ENCODE results near the gene COL21A1.

Gene COL21A1

DNA sequence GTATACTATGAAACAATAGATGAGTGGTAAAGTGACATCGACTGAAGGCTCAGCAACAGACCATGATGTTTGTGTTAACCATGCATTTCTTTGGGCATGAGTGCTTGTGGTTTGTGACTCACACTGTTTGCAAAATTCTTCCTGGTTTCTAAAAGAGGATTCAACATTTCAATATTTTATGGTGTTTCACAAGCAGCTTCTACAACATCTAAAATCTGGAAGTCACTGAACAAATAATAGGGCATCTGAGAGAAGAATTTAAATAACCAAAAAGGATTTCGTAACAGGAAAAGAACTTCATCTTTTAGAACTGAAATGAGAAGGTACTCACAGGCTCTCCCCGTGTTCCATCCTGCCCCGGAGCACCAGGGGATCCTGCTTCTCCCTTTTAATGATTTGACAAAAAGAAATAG, 146.2 kb downstream of the COL21A1 start:
- DNase-seq, result no peak

DNA sequence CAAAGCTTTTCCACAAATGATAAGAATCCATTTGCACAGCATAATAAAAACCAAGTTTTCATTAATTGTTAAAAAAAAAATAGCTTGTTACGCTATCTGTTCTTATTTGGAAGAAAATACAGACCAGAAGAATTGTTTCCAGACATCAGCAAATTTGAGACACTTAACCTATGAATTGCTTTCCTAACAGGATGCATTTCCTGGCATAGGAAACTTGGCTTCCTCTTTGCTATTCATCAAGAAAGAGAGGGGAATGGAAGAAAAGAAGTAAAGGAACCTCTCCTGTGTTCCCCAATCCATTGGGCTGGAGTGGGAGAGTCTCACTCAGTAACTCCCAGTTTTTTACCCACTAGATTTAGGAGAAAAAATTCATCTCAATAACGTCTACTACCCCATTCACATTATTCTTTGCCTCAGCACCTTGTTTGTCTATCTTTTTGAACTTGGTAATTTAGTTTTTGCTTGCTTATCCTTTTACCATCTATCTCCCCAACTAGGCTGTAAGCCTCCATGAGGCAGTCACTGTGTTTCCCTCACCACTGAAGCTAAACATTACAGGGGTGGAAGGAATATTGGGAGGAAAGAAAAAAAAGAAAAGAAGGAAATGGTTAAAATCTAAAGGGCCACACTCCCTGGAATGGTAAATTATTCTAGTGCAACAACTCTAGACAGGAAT, 150.3 kb downstream of the COL21A1 start:
- DNase-seq, result no peak

DNA sequence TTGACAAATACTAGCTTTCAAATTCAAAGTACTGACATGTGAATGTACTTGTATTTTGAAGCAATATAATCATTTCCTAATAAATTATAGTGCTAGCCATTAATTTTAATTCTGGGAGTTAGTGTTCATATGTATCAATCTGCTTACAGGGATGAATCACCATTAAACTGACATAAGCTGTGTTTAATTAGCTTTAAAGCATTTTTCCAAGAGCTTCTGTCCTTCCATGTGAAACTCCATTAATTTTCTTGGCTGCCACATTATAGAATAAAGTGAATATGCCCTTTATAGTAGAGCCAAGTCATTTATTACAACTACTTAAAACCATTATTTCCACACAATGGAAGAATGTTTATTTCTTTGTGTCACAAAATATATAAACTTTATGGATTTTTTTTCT, 150.8 kb downstream of the COL21A1 start:
- no peak for DNase-seq

- no peak for DNase-seq
Measured at GRCh38 chr6:56093776-56094175, 153.6 kb downstream of the COL21A1 start.

DNA sequence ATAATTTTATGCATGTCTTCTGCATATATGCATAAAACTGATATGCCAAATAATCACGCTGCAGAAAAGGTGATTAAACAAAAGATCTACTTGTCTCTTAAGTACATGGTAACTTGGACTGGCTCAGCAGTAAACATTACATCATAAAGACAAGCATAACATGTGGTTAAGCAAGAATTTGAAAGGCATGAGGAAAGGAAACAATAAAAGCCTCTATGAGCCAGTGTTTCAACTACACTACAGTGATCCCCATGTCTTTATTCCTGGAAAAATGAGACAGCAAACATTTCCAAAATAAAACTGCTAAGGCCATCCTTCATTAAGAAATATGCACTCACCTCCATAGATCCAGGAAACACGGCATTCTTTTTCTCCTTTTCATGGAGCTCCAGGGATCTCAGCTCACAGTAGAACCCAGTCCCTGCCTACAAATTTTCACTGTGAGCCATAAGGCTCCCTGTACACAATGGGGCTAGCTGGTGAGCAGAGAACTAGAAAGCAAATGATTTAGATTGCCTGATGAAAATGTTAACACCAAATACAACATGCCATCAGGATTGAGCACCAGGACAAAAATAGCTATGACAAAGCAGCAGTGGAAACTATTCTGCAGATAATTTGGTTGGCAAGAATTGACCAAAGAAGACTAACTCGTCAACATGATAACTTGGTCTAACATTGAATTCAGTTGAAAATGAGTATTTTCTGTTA, 156.1 kb downstream of the COL21A1 start:
- no peak for DNase-seq

DNA sequence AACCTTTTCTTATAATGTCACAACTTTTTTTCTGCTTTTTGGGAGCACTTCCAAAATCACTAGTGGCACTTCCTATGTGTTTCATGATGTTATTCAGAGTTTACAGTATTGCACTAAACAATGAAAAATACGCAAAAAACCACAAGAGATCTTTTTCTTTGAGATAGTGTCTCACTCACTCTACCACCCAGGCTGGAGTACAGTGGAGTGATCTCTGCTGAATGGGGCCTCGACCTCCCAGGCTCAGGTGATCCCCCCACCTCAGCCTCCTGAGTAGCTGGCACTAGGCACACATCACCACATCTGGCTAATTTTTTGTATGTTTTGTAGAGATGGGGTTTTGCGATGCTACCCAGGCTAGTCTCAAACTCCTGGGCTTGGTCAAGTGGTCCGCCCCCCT, 158.7 kb downstream of the COL21A1 start:
- no peak for DNase-seq

DNA sequence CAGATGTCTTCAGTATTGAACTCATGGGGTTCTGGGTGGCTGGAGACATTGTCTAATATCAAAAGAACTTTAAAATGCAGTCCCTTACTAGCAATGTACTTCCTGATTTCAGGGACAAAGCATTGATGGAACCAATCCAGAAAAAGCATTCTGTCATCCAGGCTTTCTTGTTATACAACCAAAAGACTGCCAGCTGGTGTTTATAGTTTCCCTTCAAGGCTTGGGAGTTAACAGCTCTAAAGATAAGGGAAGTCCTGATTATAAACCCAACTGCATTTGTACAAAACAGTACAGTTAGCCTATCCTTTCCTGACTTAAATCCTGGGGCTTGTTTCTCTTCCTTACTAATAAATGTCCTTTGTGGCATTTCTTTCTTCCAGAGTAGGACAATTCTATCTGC, 160.0 kb downstream of the COL21A1 start:
- no peak for DNase-seq

DNA sequence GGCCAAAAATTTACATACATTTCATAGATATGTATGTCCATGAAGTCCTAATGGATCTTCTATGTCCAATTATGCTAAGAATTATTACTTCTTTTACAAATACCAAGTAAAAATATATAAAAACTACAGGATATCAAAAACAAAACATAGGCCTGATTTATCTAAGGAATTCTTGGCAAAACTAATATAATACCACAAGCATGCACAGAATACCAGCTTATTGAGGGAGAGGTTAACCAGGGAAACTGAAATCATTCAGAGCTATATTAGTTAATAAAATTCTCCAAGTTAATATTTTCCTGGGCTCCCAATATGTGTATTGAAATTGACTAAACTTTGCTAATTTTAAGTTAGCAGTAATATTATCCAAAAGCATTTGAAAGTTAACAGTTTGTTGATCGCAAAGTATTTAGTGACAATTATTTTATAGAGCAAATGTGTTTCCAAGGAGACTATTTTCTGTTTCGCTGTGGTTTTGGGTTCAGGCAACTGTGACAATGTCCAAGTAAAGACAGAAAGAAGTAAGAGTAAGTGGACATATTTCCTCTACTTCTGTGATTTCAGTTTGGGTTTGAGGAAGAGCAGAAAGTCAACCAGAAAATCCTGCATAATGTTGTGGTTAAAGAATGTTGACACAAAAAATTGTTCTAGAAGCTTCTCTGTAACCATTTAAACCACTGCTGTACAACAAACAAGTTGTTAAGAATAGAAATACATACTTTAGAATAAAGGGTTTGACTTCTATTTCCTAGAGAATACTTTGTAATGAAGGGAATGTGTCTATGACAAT, 167.4 kb downstream of the COL21A1 start:
- no peak for DNase-seq

GRCh38 chr6:56076033-56076432, 171.3 kb downstream of the COL21A1 start:
- no peak for DNase-seq

DNA sequence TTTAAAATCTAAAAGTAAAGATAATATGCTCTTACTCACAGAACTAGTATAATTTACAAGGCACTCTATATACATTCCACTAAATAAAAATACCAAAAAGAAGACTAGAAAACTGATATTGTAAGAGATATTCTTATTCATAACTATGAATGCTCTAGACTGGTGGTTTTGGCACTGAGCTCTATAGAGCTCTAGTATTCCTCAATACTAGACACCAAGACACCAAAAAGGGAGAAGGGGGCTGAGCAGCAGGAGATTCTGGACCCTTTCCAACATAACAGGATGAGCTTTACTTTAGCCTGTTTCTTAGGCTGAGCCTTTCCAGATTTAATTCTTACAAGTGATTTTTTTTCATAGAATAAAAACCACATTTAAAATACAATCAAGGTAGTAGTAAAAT, 173.6 kb downstream of the COL21A1 start:
- DNase-seq, result no peak

DNA sequence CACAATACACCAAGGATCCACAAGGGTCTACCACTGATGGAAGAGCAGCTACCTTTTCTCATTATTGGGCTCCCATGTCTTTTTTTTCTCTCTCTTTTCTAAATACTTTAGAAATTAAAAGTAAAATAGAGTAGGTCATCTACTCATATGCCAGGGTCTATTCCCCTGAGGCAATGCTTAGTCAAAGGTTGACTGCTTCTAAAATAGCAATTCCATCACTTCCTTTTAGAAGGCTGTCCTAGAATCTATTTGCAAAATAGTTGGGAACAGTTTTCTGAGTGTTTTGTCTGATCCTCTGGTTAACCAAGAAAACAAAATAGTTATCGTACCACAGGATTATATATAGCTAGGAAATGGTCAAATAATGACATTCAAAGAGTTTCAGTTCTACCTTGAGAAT, 174.1 kb downstream of the COL21A1 start:
- no peak for DNase-seq

- no peak for DNase-seq
Measured at GRCh38 chr6:56072856-56073255, 174.5 kb downstream of the COL21A1 start.

- DNase-seq, result no peak
Measured at GRCh38 chr6:56065408-56065807, 182.0 kb downstream of the COL21A1 start.

GRCh38 chr6:56062836-56063235, 184.5 kb downstream of the COL21A1 start:
- DNase-seq, result no peak

- no peak for DNase-seq
Measured at GRCh38 chr6:56058636-56059035, 188.7 kb downstream of the COL21A1 start.

- no peak for DNase-seq
Measured at GRCh38 chr6:56055081-56055704, 192.2 kb downstream of the COL21A1 start.

GRCh38 chr6:56051202-56051598, 196.2 kb downstream of the COL21A1 start:
- no peak for DNase-seq

DNA sequence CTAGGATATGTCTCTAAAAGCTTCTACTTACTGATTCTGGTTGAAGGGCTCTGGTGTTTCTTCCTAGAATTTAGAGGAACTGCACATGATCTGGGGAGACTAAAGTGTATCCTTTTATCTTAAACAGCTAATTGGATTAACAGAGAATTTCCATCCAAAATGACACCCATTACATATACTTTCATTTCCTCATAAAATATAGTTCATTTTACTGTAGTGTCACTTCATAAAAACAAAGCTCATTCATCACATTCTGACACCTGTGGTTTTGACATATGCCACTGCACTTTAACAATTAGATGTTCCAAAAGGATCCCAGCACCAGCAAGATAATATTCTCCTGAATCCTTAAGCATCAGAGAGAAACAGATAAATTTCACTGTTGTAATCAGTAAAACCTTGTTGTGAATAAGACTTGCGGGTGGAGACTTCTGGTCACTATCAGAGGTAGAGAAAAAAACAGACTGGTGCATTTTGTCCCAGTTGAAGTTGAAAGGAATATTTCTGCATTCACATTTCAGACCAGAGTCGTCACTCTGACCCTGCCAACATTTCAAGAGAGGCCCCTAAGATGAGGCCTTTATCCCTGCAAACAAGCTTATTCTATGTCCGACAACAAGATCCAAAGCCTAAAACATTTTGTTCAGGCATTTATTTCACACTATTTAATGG, 196.7 kb downstream of the COL21A1 start:
- no peak for DNase-seq

GRCh38 chr6:56048601-56049000, 198.8 kb downstream of the COL21A1 start:
- no peak for DNase-seq

DNA sequence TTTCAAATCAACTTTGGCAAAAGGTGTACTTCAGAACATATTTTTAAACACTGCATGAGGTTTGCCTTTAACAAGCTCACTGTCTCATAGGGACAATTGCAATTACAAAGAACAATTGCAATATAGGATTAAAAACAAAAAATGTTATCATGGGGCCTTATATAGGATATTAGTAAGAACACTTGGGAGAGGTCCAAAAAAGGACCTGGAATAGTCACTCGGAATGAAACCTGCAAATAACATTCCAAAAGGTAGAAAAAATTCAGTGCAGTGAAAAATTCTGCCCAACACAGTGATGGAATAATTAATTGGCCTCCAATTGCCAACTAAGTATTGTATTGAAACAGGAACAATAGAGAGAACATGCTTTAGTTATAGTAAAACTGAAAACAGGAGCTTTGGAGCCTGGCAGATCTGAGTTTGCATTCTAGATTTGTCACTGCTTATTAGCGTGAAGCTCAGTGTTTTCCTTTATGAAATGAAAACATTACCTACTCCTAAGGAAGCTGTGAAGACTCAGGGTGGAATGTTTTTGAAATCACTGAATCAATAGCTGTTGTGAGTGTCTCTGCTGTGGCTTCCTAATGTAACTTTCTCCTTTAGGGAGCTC, 199.3 kb downstream of the COL21A1 start:
- no peak for DNase-seq

GRCh38 chr6:56046576-56046975, 200.8 kb downstream of the COL21A1 start:
- DNase-seq, result no peak

GRCh38 chr6:56043761-56044160, 203.6 kb downstream of the COL21A1 start:
- DNase-seq, result no peak

All from GOT3 (cell line).